Germinal center (tissue), 1 donor: ENCODE measurements around the gene ITGB3.
"Not testable (repeated sequence)": the region's sequence is repeated elsewhere in the genome, so short reads cannot be mapped to it uniquely, and the experiment has no call there.

Source experiments
- DNase-seq: peaks from one replicate; pipeline ENCODE4 v3.0.0; 2012; ENCODE audit warnings: mixed read lengths, low spot score

Gene ITGB3

GRCh38 chr17:47223007-47223406 is 30.6 kb upstream of the ITGB3 start:
- DNase-seq = no peak

GRCh38 chr17:47223460-47223859 is 30.2 kb upstream of the ITGB3 start:
- no peak for DNase-seq

- not testable (repeated sequence) for DNase-seq
Observed at GRCh38 chr17:47224077-47224476, 29.6 kb upstream of the ITGB3 start.

GRCh38 chr17:47224966-47225365 is 28.7 kb upstream of the ITGB3 start:
- no peak for DNase-seq

- no peak for DNase-seq
Observed at GRCh38 chr17:47225436-47225858, 28.2 kb upstream of the ITGB3 start.

GRCh38 chr17:47225911-47226688 is 27.5 kb upstream of the ITGB3 start:
- no peak for DNase-seq

- no peak for DNase-seq
Observed at GRCh38 chr17:47227862-47228261, 25.8 kb upstream of the ITGB3 start.

- DNase-seq = peak; percentile 83
Observed at GRCh38 chr17:47229535-47230443, 23.8 kb upstream of the ITGB3 start.

GRCh38 chr17:47230864-47231263 is 22.8 kb upstream of the ITGB3 start:
- DNase-seq = no peak

GRCh38 chr17:47231334-47231733 is 22.3 kb upstream of the ITGB3 start:
- DNase-seq = no peak

- DNase-seq = no peak
Observed at GRCh38 chr17:47231866-47232265, 21.8 kb upstream of the ITGB3 start.

- no peak for DNase-seq
Observed at GRCh38 chr17:47232465-47232864, 21.2 kb upstream of the ITGB3 start.

- DNase-seq = no peak
Observed at GRCh38 chr17:47235506-47235905, 18.1 kb upstream of the ITGB3 start.

- DNase-seq = no peak
Observed at GRCh38 chr17:47235923-47236322, 17.7 kb upstream of the ITGB3 start.

GRCh38 chr17:47237841-47238240 is 15.8 kb upstream of the ITGB3 start:
- no peak for DNase-seq

GRCh38 chr17:47238321-47239010 is 15.2 kb upstream of the ITGB3 start:
- no peak for DNase-seq

- DNase-seq = no peak
Observed at GRCh38 chr17:47239619-47239966, 14.0 kb upstream of the ITGB3 start.

- no peak for DNase-seq
Observed at GRCh38 chr17:47239967-47240651, 13.5 kb upstream of the ITGB3 start.

- no peak for DNase-seq
Observed at GRCh38 chr17:47240806-47241205, 12.8 kb upstream of the ITGB3 start.

- DNase-seq = no peak
Observed at GRCh38 chr17:47242648-47243047, 11.0 kb upstream of the ITGB3 start.

GRCh38 chr17:47243737-47244598 is 9.7 kb upstream of the ITGB3 start:
- peak; percentile 77 for DNase-seq
